H9 (cell line): ENCODE data around the gene TAAR2. TPM values are rescaled to one million over a fixed set of nuclear protein-coding genes. Genes with fewer than 3 reads are reported as not detected.

Experiments
- DNase-seq: peaks from one replicate; pipeline ENCODE4 v3.0.0-alpha.2; 2017
- H2AFZ ChIP-seq: one replicate; pipeline ENCODE4 v1.6.1; 2013; ENCODE audit warnings: mild to moderate bottlenecking, low read length, control low read depth, moderate library complexity
- H2AK5ac ChIP-seq: 2 replicates; pipeline ENCODE4 v1.6.1; 2013; ENCODE audit warnings: low read length, control low read depth, mixed read lengths; ENCODE audit not compliant: insufficient read length
- H2BK120ac ChIP-seq: one replicate; pipeline ENCODE4 v1.6.1; 2013; ENCODE audit warnings: low read depth, mild to moderate bottlenecking, low read length, control low read depth, inconsistent platforms; ENCODE audit not compliant: poor library complexity, severe bottlenecking
- H2BK12ac ChIP-seq: 2 replicates; pipeline ENCODE4 v1.6.1; 2013; ENCODE audit warnings: low read length, control low read depth, mixed read lengths, low read depth; ENCODE audit not compliant: insufficient read length
- H2BK15ac ChIP-seq: 2 replicates; pipeline ENCODE4 v1.6.1; 2013; ENCODE audit warnings: low read depth, low read length, control low read depth
- H2BK20ac ChIP-seq: one replicate; pipeline ENCODE4 v1.6.1; 2013; ENCODE audit warnings: low read depth, mild to moderate bottlenecking, low read length, control low read depth, inconsistent platforms; ENCODE audit not compliant: poor library complexity, severe bottlenecking
- H2BK5ac ChIP-seq: 2 replicates; pipeline ENCODE4 v1.6.1; 2013; ENCODE audit warnings: low read length, control low read depth, mixed read lengths; ENCODE audit not compliant: insufficient read length
- H3K14ac ChIP-seq: 2 replicates; pipeline ENCODE4 v1.6.1; 2013; ENCODE audit warnings: low read length, control low read depth; ENCODE audit not compliant: insufficient read depth
- H3K18ac ChIP-seq: 2 replicates; pipeline ENCODE4 v1.6.1; 2013; ENCODE audit warnings: low read depth, mild to moderate bottlenecking, mixed read lengths, low read length, control low read depth; ENCODE audit not compliant: insufficient read length
- H3K23ac ChIP-seq: 2 replicates; pipeline ENCODE4 v1.6.1; 2013; ENCODE audit warnings: low read length, control low read depth, mixed read lengths, low read depth; ENCODE audit not compliant: insufficient read length
- H3K23me2 ChIP-seq: 2 replicates; pipeline ENCODE4 v1.6.1; 2013; ENCODE audit warnings: low read depth, mild to moderate bottlenecking, mixed read lengths, low read length, control low read depth; ENCODE audit not compliant: insufficient read length, poor library complexity, severe bottlenecking
- H3K27ac ChIP-seq: 2 replicates; pipeline ENCODE4 v1.5.1; 2013; ENCODE audit warnings: low read length, control low read depth, mixed read lengths, low read depth; ENCODE audit not compliant: insufficient read length
- H3K27me3 ChIP-seq: 2 replicates; pipeline ENCODE4 v1.6.1; 2013; ENCODE audit warnings: low read length, control low read depth, inconsistent platforms; ENCODE audit not compliant: insufficient read depth
- H3K4ac ChIP-seq: 2 replicates; pipeline ENCODE4 v1.6.1; 2013; ENCODE audit warnings: low read depth, mild to moderate bottlenecking, control low read depth, inconsistent platforms, low read length, moderate library complexity
- H3K4me1 ChIP-seq: 2 replicates; pipeline ENCODE4 v1.6.1; 2013; ENCODE audit warnings: low read length, control low read depth, inconsistent platforms; ENCODE audit not compliant: insufficient read depth
- H3K4me2 ChIP-seq: 2 replicates; pipeline ENCODE4 v1.6.1; 2013; ENCODE audit warnings: low read length, control low read depth, mixed read lengths; ENCODE audit not compliant: insufficient read length, insufficient read depth
- H3K56ac ChIP-seq: 2 replicates; pipeline ENCODE4 v1.6.1; 2013; ENCODE audit warnings: low read depth, mild to moderate bottlenecking, mixed read lengths, low read length, control low read depth; ENCODE audit not compliant: insufficient read length
- H3K79me1 ChIP-seq: 2 replicates; pipeline ENCODE4 v1.6.1; 2013; ENCODE audit warnings: low read depth, mild to moderate bottlenecking, moderate library complexity, low read length, control low read depth, inconsistent platforms; ENCODE audit not compliant: insufficient read depth, poor library complexity, severe bottlenecking
- H3K79me2 ChIP-seq: 2 replicates; pipeline ENCODE4 v1.6.1; 2013; ENCODE audit warnings: low read length, control low read depth, inconsistent platforms; ENCODE audit not compliant: insufficient read depth
- H3K9ac ChIP-seq: 2 replicates; pipeline ENCODE4 v1.6.1; 2013; ENCODE audit warnings: low read length, control low read depth, mixed read lengths; ENCODE audit not compliant: insufficient read length; ENCODE audit errors: extremely low read depth
- H3K9me3 ChIP-seq: one replicate; pipeline ENCODE4 v1.6.1; 2013; ENCODE audit warnings: low read depth, low read length, inconsistent platforms; ENCODE audit not compliant: control insufficient read depth
- H3T11ph ChIP-seq: one replicate; pipeline ENCODE4 v1.6.1; 2013; ENCODE audit warnings: mild to moderate bottlenecking, low read length, control low read depth, inconsistent platforms
- H4K20me1 ChIP-seq: one replicate; pipeline ENCODE4 v1.6.1; 2013; ENCODE audit not compliant: control insufficient read depth, insufficient read length, insufficient read depth
- H4K5ac ChIP-seq: 2 replicates; pipeline ENCODE4 v1.6.1; 2013; ENCODE audit warnings: low read depth, mild to moderate bottlenecking, mixed read lengths, low read length, control low read depth; ENCODE audit not compliant: insufficient read length
- H4K8ac ChIP-seq: replicated peaks from 2 replicates; pipeline ENCODE4 v1.6.1; 2013; ENCODE audit warnings: low read length, control low read depth, mixed read lengths, low read depth; ENCODE audit not compliant: insufficient read length
- H4K91ac ChIP-seq: 2 replicates; pipeline ENCODE4 v1.6.1; 2013; ENCODE audit warnings: low read depth, mild to moderate bottlenecking, moderate library complexity, mixed read lengths, low read length, control low read depth; ENCODE audit not compliant: insufficient read length
- H3K27ac Mint-ChIP-seq, 3 experiments: 2 replicates in 2 of 3; 3 replicates in 1 of 3; pipeline ENCODE4 v1.8.0; 2020 to 2021; ENCODE audit warnings: mixed read lengths in 3 of 3, mild to moderate bottlenecking in 1 of 3, moderate library complexity in 1 of 3
- H3K27me3 Mint-ChIP-seq: 2 replicates; pipeline ENCODE4 v1.8.0; 2021; ENCODE audit warnings: low read depth, mild to moderate bottlenecking, moderate library complexity, mixed read lengths
- H3K36me3 Mint-ChIP-seq, 3 experiments: 2 replicates in 2 of 3; 3 replicates in 1 of 3; pipeline ENCODE4 v1.8.0; 2020 to 2021; ENCODE audit warnings: low read depth in 3 of 3, mixed read lengths in 3 of 3; ENCODE audit not compliant: insufficient read depth in 1 of 3
- H3K4me1 Mint-ChIP-seq, 2 experiments: 2 replicates each; pipeline ENCODE4 v1.8.0; 2020; ENCODE audit warnings: mixed read lengths in 2 of 2
- H3K4me3 Mint-ChIP-seq, 2 experiments: 2 replicates in 1 of 2; 3 replicates in 1 of 2; pipeline ENCODE4 v1.8.0; 2020 to 2021; ENCODE audit warnings: mild to moderate bottlenecking in 2 of 2, mixed read lengths in 2 of 2, moderate library complexity in 1 of 2
- H3K9me3 Mint-ChIP-seq, 2 experiments: 2 replicates in 1 of 2; 3 replicates in 1 of 2; pipeline ENCODE4 v1.8.0; 2020; ENCODE audit warnings: mild to moderate bottlenecking in 2 of 2, mixed read lengths in 2 of 2, moderate library complexity in 1 of 2
- WGBS: extraction: QIAGEN DNeasy Blood & Tissue Kit; methylation state at CpG from one replicate; pipeline ENCODE4 v1.1.7; 2013; ENCODE audit warnings: missing lambda C conversion rate, low lambda C conversion rate, mixed read lengths; ENCODE audit not compliant: insufficient read length; ENCODE audit errors: extremely low coverage; 5-methylcytosine and 5-hydroxymethylcytosine counted together
- total RNA-seq: library from RNA; stranded (reverse); gene quantifications from 2 replicates; pipeline ENCODE4 v1.2.1, GENCODE V29; 2021
- TF ChIP-seq, protein P1 (sequence below): fragments of 200-600 bp; sonication (generic); conservative IDR thresholded peaks from 3 replicates; pipeline ENCODE4 v1.8.0; 2021; ENCODE audit warnings: antibody characterized with exemption, mild to moderate bottlenecking

The TAAR2 gene
- total RNA-seq, 1 experiment from 2014 or later = not detected

- no peaks in the 10 kb centered on the region for H3K27me3 Mint-ChIP-seq
- WGBS = no CpG with 5 or more reads among the region's 6 CpGs
- H2BK12ac ChIP-seq = no peak overlapping the region
These were observed 27.9 kb downstream of the TAAR2 start for GRCh38 chr6:132596201-132596600.

More at GRCh38 chr6:132596201-132596600, 27.9 kb downstream of the TAAR2 start:
- no peaks in the 10 kb centered on the region for H4K20me1 ChIP-seq
- no peak overlapping the region for H2AK5ac ChIP-seq
- no peak overlapping the region for H2BK15ac ChIP-seq
- H2BK20ac ChIP-seq = no peak overlapping the region
- H3K79me2 ChIP-seq = no peaks in the 10 kb centered on the region
- H2BK5ac ChIP-seq = no peak overlapping the region
- H3T11ph ChIP-seq = no peak overlapping the region
- Mint-ChIP-seq H3K9me3 (no peaks in the 10 kb centered on the region), H3K27ac (no peak overlapping the region), H3K36me3 (no peaks in the 10 kb centered on the region), H3K4me3 (no peak overlapping the region), H3K4me1 (peaks cover 0 to 2% of the 10 kb centered on the region in 2 experiments; a peak in 3 of 4 replicates)
- H3K23me2 ChIP-seq = no peaks in the 10 kb centered on the region
- H3K27me3 ChIP-seq = no peaks in the 10 kb centered on the region
- H4K8ac ChIP-seq = no peak overlapping the region
- H4K91ac ChIP-seq = no peak overlapping the region
- H3K4me1 ChIP-seq = no peaks in the 10 kb centered on the region
- H3K9me3 ChIP-seq = no peaks in the 10 kb centered on the region
- DNase-seq = no peak
- TF ChIP-seq, protein P1, sequence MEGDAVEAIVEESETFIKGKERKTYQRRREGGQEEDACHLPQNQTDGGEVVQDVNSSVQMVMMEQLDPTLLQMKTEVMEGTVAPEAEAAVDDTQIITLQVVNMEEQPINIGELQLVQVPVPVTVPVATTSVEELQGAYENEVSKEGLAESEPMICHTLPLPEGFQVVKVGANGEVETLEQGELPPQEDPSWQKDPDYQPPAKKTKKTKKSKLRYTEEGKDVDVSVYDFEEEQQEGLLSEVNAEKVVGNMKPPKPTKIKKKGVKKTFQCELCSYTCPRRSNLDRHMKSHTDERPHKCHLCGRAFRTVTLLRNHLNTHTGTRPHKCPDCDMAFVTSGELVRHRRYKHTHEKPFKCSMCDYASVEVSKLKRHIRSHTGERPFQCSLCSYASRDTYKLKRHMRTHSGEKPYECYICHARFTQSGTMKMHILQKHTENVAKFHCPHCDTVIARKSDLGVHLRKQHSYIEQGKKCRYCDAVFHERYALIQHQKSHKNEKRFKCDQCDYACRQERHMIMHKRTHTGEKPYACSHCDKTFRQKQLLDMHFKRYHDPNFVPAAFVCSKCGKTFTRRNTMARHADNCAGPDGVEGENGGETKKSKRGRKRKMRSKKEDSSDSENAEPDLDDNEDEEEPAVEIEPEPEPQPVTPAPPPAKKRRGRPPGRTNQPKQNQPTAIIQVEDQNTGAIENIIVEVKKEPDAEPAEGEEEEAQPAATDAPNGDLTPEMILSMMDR = no peak
- no peak overlapping the region for H3K9ac ChIP-seq
- no peak overlapping the region for H2BK120ac ChIP-seq
- no peak overlapping the region for H3K14ac ChIP-seq
- H3K23ac ChIP-seq = no peak overlapping the region
- no peak overlapping the region for H3K27ac ChIP-seq
- no peak overlapping the region for H2AFZ ChIP-seq
- H4K5ac ChIP-seq = no peak overlapping the region
- no peaks in the 10 kb centered on the region for H3K79me1 ChIP-seq
- no peak overlapping the region for H3K4me2 ChIP-seq
- H3K18ac ChIP-seq = no peak overlapping the region
- H3K4ac ChIP-seq = no peak overlapping the region
- H3K56ac ChIP-seq = no peak overlapping the region
